H9 (cell line): ENCODE results near the gene MYH14. TPM values are rescaled to one million over a fixed set of nuclear protein-coding genes. Genes with fewer than 3 reads are reported as not detected.

Source experiments
- DNase-seq: peaks from one replicate; pipeline ENCODE4 v3.0.0-alpha.2; 2017
- H2AFZ ChIP-seq: one replicate; pipeline ENCODE4 v1.6.1; 2013; ENCODE audit warnings: mild to moderate bottlenecking, low read length, control low read depth, moderate library complexity
- H2AK5ac ChIP-seq: 2 replicates; pipeline ENCODE4 v1.6.1; 2013; ENCODE audit warnings: low read length, control low read depth, mixed read lengths; ENCODE audit not compliant: insufficient read length
- H2BK120ac ChIP-seq: one replicate; pipeline ENCODE4 v1.6.1; 2013; ENCODE audit warnings: low read depth, mild to moderate bottlenecking, low read length, control low read depth, inconsistent platforms; ENCODE audit not compliant: poor library complexity, severe bottlenecking
- H2BK12ac ChIP-seq: 2 replicates; pipeline ENCODE4 v1.6.1; 2013; ENCODE audit warnings: low read length, control low read depth, mixed read lengths, low read depth; ENCODE audit not compliant: insufficient read length
- H2BK15ac ChIP-seq: 2 replicates; pipeline ENCODE4 v1.6.1; 2013; ENCODE audit warnings: low read depth, low read length, control low read depth
- H2BK20ac ChIP-seq: one replicate; pipeline ENCODE4 v1.6.1; 2013; ENCODE audit warnings: low read depth, mild to moderate bottlenecking, low read length, control low read depth, inconsistent platforms; ENCODE audit not compliant: poor library complexity, severe bottlenecking
- H2BK5ac ChIP-seq: 2 replicates; pipeline ENCODE4 v1.6.1; 2013; ENCODE audit warnings: low read length, control low read depth, mixed read lengths; ENCODE audit not compliant: insufficient read length
- H3K14ac ChIP-seq: 2 replicates; pipeline ENCODE4 v1.6.1; 2013; ENCODE audit warnings: low read length, control low read depth; ENCODE audit not compliant: insufficient read depth
- H3K18ac ChIP-seq: 2 replicates; pipeline ENCODE4 v1.6.1; 2013; ENCODE audit warnings: low read depth, mild to moderate bottlenecking, mixed read lengths, low read length, control low read depth; ENCODE audit not compliant: insufficient read length
- H3K23ac ChIP-seq: 2 replicates; pipeline ENCODE4 v1.6.1; 2013; ENCODE audit warnings: low read length, control low read depth, mixed read lengths, low read depth; ENCODE audit not compliant: insufficient read length
- H3K23me2 ChIP-seq: 2 replicates; pipeline ENCODE4 v1.6.1; 2013; ENCODE audit warnings: low read depth, mild to moderate bottlenecking, mixed read lengths, low read length, control low read depth; ENCODE audit not compliant: insufficient read length, poor library complexity, severe bottlenecking
- H3K27ac ChIP-seq: 2 replicates; pipeline ENCODE4 v1.5.1; 2013; ENCODE audit warnings: low read length, control low read depth, mixed read lengths, low read depth; ENCODE audit not compliant: insufficient read length
- H3K27me3 ChIP-seq: 2 replicates; pipeline ENCODE4 v1.6.1; 2013; ENCODE audit warnings: low read length, control low read depth, inconsistent platforms; ENCODE audit not compliant: insufficient read depth
- H3K4ac ChIP-seq: 2 replicates; pipeline ENCODE4 v1.6.1; 2013; ENCODE audit warnings: low read depth, mild to moderate bottlenecking, control low read depth, inconsistent platforms, low read length, moderate library complexity
- H3K4me1 ChIP-seq: 2 replicates; pipeline ENCODE4 v1.6.1; 2013; ENCODE audit warnings: low read length, control low read depth, inconsistent platforms; ENCODE audit not compliant: insufficient read depth
- H3K4me2 ChIP-seq: 2 replicates; pipeline ENCODE4 v1.6.1; 2013; ENCODE audit warnings: low read length, control low read depth, mixed read lengths; ENCODE audit not compliant: insufficient read length, insufficient read depth
- H3K56ac ChIP-seq: 2 replicates; pipeline ENCODE4 v1.6.1; 2013; ENCODE audit warnings: low read depth, mild to moderate bottlenecking, mixed read lengths, low read length, control low read depth; ENCODE audit not compliant: insufficient read length
- H3K79me1 ChIP-seq: 2 replicates; pipeline ENCODE4 v1.6.1; 2013; ENCODE audit warnings: low read depth, mild to moderate bottlenecking, moderate library complexity, low read length, control low read depth, inconsistent platforms; ENCODE audit not compliant: insufficient read depth, poor library complexity, severe bottlenecking
- H3K79me2 ChIP-seq: 2 replicates; pipeline ENCODE4 v1.6.1; 2013; ENCODE audit warnings: low read length, control low read depth, inconsistent platforms; ENCODE audit not compliant: insufficient read depth
- H3K9ac ChIP-seq: 2 replicates; pipeline ENCODE4 v1.6.1; 2013; ENCODE audit warnings: low read length, control low read depth, mixed read lengths; ENCODE audit not compliant: insufficient read length; ENCODE audit errors: extremely low read depth
- H3K9me3 ChIP-seq: one replicate; pipeline ENCODE4 v1.6.1; 2013; ENCODE audit warnings: low read depth, low read length, inconsistent platforms; ENCODE audit not compliant: control insufficient read depth
- H3T11ph ChIP-seq: one replicate; pipeline ENCODE4 v1.6.1; 2013; ENCODE audit warnings: mild to moderate bottlenecking, low read length, control low read depth, inconsistent platforms
- H4K20me1 ChIP-seq: one replicate; pipeline ENCODE4 v1.6.1; 2013; ENCODE audit not compliant: control insufficient read depth, insufficient read length, insufficient read depth
- H4K5ac ChIP-seq: 2 replicates; pipeline ENCODE4 v1.6.1; 2013; ENCODE audit warnings: low read depth, mild to moderate bottlenecking, mixed read lengths, low read length, control low read depth; ENCODE audit not compliant: insufficient read length
- H4K8ac ChIP-seq: replicated peaks from 2 replicates; pipeline ENCODE4 v1.6.1; 2013; ENCODE audit warnings: low read length, control low read depth, mixed read lengths, low read depth; ENCODE audit not compliant: insufficient read length
- H4K91ac ChIP-seq: 2 replicates; pipeline ENCODE4 v1.6.1; 2013; ENCODE audit warnings: low read depth, mild to moderate bottlenecking, moderate library complexity, mixed read lengths, low read length, control low read depth; ENCODE audit not compliant: insufficient read length
- H3K27ac Mint-ChIP-seq, 3 experiments: 2 replicates in 2 of 3; 3 replicates in 1 of 3; pipeline ENCODE4 v1.8.0; 2020 to 2021; ENCODE audit warnings: mixed read lengths in 3 of 3, mild to moderate bottlenecking in 1 of 3, moderate library complexity in 1 of 3
- H3K27me3 Mint-ChIP-seq: 2 replicates; pipeline ENCODE4 v1.8.0; 2021; ENCODE audit warnings: low read depth, mild to moderate bottlenecking, moderate library complexity, mixed read lengths
- H3K36me3 Mint-ChIP-seq, 3 experiments: 2 replicates in 2 of 3; 3 replicates in 1 of 3; pipeline ENCODE4 v1.8.0; 2020 to 2021; ENCODE audit warnings: low read depth in 3 of 3, mixed read lengths in 3 of 3; ENCODE audit not compliant: insufficient read depth in 1 of 3
- H3K4me1 Mint-ChIP-seq, 2 experiments: 2 replicates each; pipeline ENCODE4 v1.8.0; 2020; ENCODE audit warnings: mixed read lengths in 2 of 2
- H3K4me3 Mint-ChIP-seq, 2 experiments: 2 replicates in 1 of 2; 3 replicates in 1 of 2; pipeline ENCODE4 v1.8.0; 2020 to 2021; ENCODE audit warnings: mild to moderate bottlenecking in 2 of 2, mixed read lengths in 2 of 2, moderate library complexity in 1 of 2
- H3K9me3 Mint-ChIP-seq, 2 experiments: 2 replicates in 1 of 2; 3 replicates in 1 of 2; pipeline ENCODE4 v1.8.0; 2020; ENCODE audit warnings: mild to moderate bottlenecking in 2 of 2, mixed read lengths in 2 of 2, moderate library complexity in 1 of 2
- CTCF ChIP-seq: fragments of 200-600 bp; sonication (generic); conservative IDR thresholded peaks from 3 replicates; pipeline ENCODE4 v1.8.0; 2021; ENCODE audit warnings: antibody characterized with exemption, mild to moderate bottlenecking
- WGBS: extraction: QIAGEN DNeasy Blood & Tissue Kit; methylation state at CpG from one replicate; pipeline ENCODE4 v1.1.7; 2013; ENCODE audit warnings: missing lambda C conversion rate, low lambda C conversion rate, mixed read lengths; ENCODE audit not compliant: insufficient read length; ENCODE audit errors: extremely low coverage; 5-methylcytosine and 5-hydroxymethylcytosine counted together
- total RNA-seq: library from RNA; stranded (reverse); gene quantifications from 2 replicates; pipeline ENCODE4 v1.2.1, GENCODE V29; 2021

Gene MYH14
- total RNA-seq, 1 experiment from 2014 or later, result 27.7 TPM

GRCh38 chr19:50308991-50309390, 105.6 kb downstream of the MYH14 start:
- no peaks in the 10 kb centered on the region for H3K9me3 ChIP-seq
- H3K27ac ChIP-seq, result no peak overlapping the region
- H4K20me1 ChIP-seq, result no peaks in the 10 kb centered on the region
- no peak overlapping the region for H3K4me2 ChIP-seq
- no peaks in the 10 kb centered on the region for H3K79me2 ChIP-seq
- no peak overlapping the region for H3K9ac ChIP-seq
- H2BK15ac ChIP-seq, result no peak overlapping the region
- H3T11ph ChIP-seq, result no peak overlapping the region
- no peaks in the 10 kb centered on the region for H3K27me3 ChIP-seq
- Mint-ChIP-seq H3K27ac (no peak overlapping the region; a peak in 1 of 7 replicates), H3K4me1 (peaks cover 12 to 30% of the 10 kb centered on the region in 2 experiments), H3K9me3 (no peaks in the 10 kb centered on the region; a peak in 1 of 5 replicates), H3K27me3 (peaks cover 28% of the 10 kb centered on the region), H3K4me3 (no peak overlapping the region), H3K36me3 (peaks cover 0 to 7% (median under 1%) of the 10 kb centered on the region in 3 experiments; a peak in 5 of 7 replicates)
- no peak for TF ChIP-seq CTCF
- no peaks in the 10 kb centered on the region for H3K79me1 ChIP-seq
- H4K8ac ChIP-seq, result no peak overlapping the region
- H2BK12ac ChIP-seq, result no peak overlapping the region
- H2BK120ac ChIP-seq, result no peak overlapping the region
- H3K56ac ChIP-seq, result no peak overlapping the region
- H2AFZ ChIP-seq, result no peak overlapping the region
- H3K14ac ChIP-seq, result no peak overlapping the region
- H2BK5ac ChIP-seq, result no peak overlapping the region
- no peak overlapping the region for H2AK5ac ChIP-seq
- no peak overlapping the region for H4K5ac ChIP-seq
- peaks cover 17% of the 10 kb centered on the region for H3K23me2 ChIP-seq
- WGBS, result no CpG with 5 or more reads among the region's 21 CpGs
- H4K91ac ChIP-seq, result no peak overlapping the region
- no peak for DNase-seq
- H2BK20ac ChIP-seq, result no peak overlapping the region
- no peak overlapping the region for H3K23ac ChIP-seq
- H3K4me1 ChIP-seq, result no peaks in the 10 kb centered on the region
- no peak overlapping the region for H3K18ac ChIP-seq
- H3K4ac ChIP-seq, result no peak overlapping the region
